MM.1S (cell line): ENCODE results near the gene ZCWPW1.

ENCODE experiments used
- DNase-seq: peaks from one replicate; pipeline ENCODE4 v3.0.0-alpha.2; 2015
- H2AFZ ChIP-seq: fragments of 300-600 bp; sonication (generic); 2 replicates; pipeline ENCODE4 v1.6.0; 2016; ENCODE audit warnings: antibody characterized with exemption, low read length
- H3F3A ChIP-seq: fragments of 300-600 bp; sonication (generic); 2 replicates; pipeline ENCODE4 v1.6.1; 2016; ENCODE audit warnings: mild to moderate bottlenecking, antibody characterized with exemption, low read length, moderate library complexity, mixed read lengths; ENCODE audit not compliant: insufficient read depth
- H3K27ac ChIP-seq: fragments of 300-600 bp; sonication (generic); 2 replicates; pipeline ENCODE4 v1.5.1; 2016; ENCODE audit warnings: mild to moderate bottlenecking, low read length
- H3K27me3 ChIP-seq: fragments of 300-600 bp; sonication (generic); replicated peaks from 2 replicates; pipeline ENCODE4 v1.6.0; 2016; ENCODE audit warnings: low read length; ENCODE audit not compliant: insufficient read depth
- H3K36me3 ChIP-seq: fragments of 300-600 bp; sonication (generic); replicated peaks from 2 replicates; pipeline ENCODE4 v1.6.1; 2016; ENCODE audit warnings: mild to moderate bottlenecking, low read length, mixed read lengths; ENCODE audit not compliant: insufficient read depth
- H3K4me1 ChIP-seq: fragments of 300-600 bp; sonication (generic); 2 replicates; pipeline ENCODE4 v1.6.1; 2016; ENCODE audit warnings: low read length, mixed read lengths
- H3K4me2 ChIP-seq: fragments of 300-600 bp; sonication (generic); 2 replicates; pipeline ENCODE4 v1.6.0; 2016; ENCODE audit warnings: low read depth, low read length
- H3K4me3 ChIP-seq: fragments of 300-600 bp; sonication (generic); 2 replicates; pipeline ENCODE4 v1.5.1; 2016; ENCODE audit warnings: low read length, mixed read lengths
- H3K79me2 ChIP-seq: fragments of 300-600 bp; sonication (generic); 2 replicates; pipeline ENCODE4 v1.6.1; 2016; ENCODE audit warnings: mixed run types, low read length, mixed read lengths
- H3K9ac ChIP-seq: fragments of 300-600 bp; sonication (generic); 2 replicates; pipeline ENCODE4 v1.6.1; 2016; ENCODE audit warnings: low read length, mixed read lengths
- H3K9me2 ChIP-seq: fragments of 300-600 bp; sonication (generic); replicated peaks from 2 replicates; pipeline ENCODE4 v1.6.1; 2016; ENCODE audit warnings: mild to moderate bottlenecking, low read length, mixed read lengths; ENCODE audit not compliant: insufficient read depth
- H3K9me3 ChIP-seq: fragments of 300-600 bp; sonication (generic); replicated peaks from 2 replicates; pipeline ENCODE4 v1.6.1; 2016; ENCODE audit warnings: mild to moderate bottlenecking, low read length, mixed read lengths; ENCODE audit not compliant: insufficient read depth
- H4K20me1 ChIP-seq: fragments of 300-600 bp; sonication (generic); 2 replicates; pipeline ENCODE4 v1.6.1; 2016; ENCODE audit warnings: mild to moderate bottlenecking, low read length, moderate library complexity, mixed read lengths; ENCODE audit not compliant: insufficient read depth
- EZH2 ChIP-seq: fragments of 300-600 bp; sonication (generic); optimal IDR thresholded peaks from 2 replicates; pipeline ENCODE3; 2017; ENCODE audit warnings: low read depth, mild to moderate bottlenecking, antibody characterized with exemption, low read length, mixed read lengths
- EZH2phosphoT487 ChIP-seq: fragments of 300-600 bp; sonication (generic); IDR thresholded peaks from 2 replicates; pipeline ENCODE4 v1.6.1; 2018; ENCODE audit warnings: antibody characterized with exemption, low read length
- TF ChIP-seq, protein P1 (sequence below): fragments of 300-600 bp; sonication (generic); IDR thresholded peaks from 2 replicates; pipeline ENCODE4 v1.5.1; 2016; ENCODE audit warnings: antibody characterized with exemption, low read length, mixed read lengths

ZCWPW1 gene

DNA sequence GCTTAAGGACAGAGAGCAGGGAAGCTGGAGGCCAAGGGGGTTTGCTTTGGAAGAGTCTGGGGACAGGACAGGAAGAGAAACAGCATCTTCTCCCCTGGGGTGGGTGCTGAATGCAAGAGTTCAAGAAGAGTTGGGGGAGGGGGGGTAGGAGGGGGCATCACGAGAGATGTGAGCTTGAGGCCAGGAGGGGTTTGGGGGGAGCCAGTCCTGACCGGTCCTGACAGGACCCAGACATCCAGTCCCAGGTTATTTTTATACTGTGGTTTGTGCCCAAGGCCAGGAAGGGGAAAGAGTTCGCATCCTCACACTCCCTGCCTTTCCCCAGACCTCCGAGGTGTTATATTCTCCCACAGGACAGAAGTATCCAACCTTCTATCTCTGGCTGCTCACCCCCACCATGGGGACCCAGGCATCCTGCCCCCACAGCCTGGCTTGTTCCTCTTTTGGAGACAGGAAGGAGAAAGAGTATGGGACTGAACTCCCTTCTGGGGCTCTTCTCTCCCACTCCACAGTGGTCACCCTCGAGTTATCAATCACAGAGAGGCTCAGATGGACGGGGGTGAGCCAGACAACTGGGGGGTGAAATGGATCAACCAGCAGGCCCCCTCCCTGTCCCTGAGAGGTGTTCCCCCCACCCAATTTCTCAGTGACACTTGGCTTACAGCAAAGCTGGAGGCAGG is 47.7 kb upstream of the ZCWPW1 start:
- peaks cover 40% of the 10 kb centered on the region for H3K79me2 ChIP-seq
- H3K9me2 ChIP-seq = no peaks in the 10 kb centered on the region
- peaks cover 3% of the 10 kb centered on the region for H3F3A ChIP-seq
- DNase-seq = no peak
- no peaks in the 10 kb centered on the region for H4K20me1 ChIP-seq
- no peak overlapping the region for H3K27ac ChIP-seq
- H3K9me3 ChIP-seq = no peaks in the 10 kb centered on the region
- no peak overlapping the region for H3K9ac ChIP-seq
- no peak overlapping the region for H2AFZ ChIP-seq
- peaks cover 8% of the 10 kb centered on the region; the same call in 1 of the 2 replicates for H3K4me1 ChIP-seq
- peak overlapping the region; percentile 61; the same call in 1 of the 2 replicates for H3K4me2 ChIP-seq
- TF ChIP-seq EZH2phosphoT487 (no peak), EZH2 (no peak)
- TF ChIP-seq, protein P1, sequence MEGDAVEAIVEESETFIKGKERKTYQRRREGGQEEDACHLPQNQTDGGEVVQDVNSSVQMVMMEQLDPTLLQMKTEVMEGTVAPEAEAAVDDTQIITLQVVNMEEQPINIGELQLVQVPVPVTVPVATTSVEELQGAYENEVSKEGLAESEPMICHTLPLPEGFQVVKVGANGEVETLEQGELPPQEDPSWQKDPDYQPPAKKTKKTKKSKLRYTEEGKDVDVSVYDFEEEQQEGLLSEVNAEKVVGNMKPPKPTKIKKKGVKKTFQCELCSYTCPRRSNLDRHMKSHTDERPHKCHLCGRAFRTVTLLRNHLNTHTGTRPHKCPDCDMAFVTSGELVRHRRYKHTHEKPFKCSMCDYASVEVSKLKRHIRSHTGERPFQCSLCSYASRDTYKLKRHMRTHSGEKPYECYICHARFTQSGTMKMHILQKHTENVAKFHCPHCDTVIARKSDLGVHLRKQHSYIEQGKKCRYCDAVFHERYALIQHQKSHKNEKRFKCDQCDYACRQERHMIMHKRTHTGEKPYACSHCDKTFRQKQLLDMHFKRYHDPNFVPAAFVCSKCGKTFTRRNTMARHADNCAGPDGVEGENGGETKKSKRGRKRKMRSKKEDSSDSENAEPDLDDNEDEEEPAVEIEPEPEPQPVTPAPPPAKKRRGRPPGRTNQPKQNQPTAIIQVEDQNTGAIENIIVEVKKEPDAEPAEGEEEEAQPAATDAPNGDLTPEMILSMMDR = no peak
- no peaks in the 10 kb centered on the region for H3K27me3 ChIP-seq
- no peaks in the 10 kb centered on the region for H3K36me3 ChIP-seq
- no peak overlapping the region for H3K4me3 ChIP-seq

DNA sequence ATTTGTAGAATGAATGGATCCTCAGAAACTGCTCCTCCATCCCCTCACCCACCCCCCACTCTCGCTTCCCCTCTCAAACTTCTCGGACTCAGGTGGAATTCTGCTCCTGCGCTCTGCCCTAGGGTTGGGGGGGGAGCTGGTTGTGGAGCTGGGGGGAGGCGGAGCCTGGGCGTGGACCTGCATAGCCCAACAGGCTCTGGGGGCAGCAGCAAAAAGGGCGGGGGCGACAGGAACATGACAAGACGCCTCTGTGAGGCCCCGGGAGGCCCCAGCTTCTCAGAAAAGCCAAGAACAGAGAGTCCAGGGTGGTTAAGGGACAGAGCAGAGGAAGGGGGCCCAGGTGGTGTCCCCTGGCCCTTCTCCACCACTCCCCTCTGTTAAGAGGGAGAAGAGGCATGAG is 47.0 kb upstream of the ZCWPW1 start:
- DNase-seq = no peak
- Histone ChIP-seq H3K4me3 (no peak overlapping the region), H3K36me3 (no peaks in the 10 kb centered on the region), H3F3A (peaks cover 3% of the 10 kb centered on the region), H3K9me3 (no peaks in the 10 kb centered on the region), H3K27ac (no peak overlapping the region), H3K4me1 (peaks cover 8% of the 10 kb centered on the region; the same call in 1 of the 2 replicates), H3K9ac (no peak overlapping the region), H3K9me2 (no peaks in the 10 kb centered on the region), H3K27me3 (no peaks in the 10 kb centered on the region), H3K4me2 (no peak overlapping the region), H4K20me1 (no peaks in the 10 kb centered on the region), H3K79me2 (peaks cover 40% of the 10 kb centered on the region), H2AFZ (no peak overlapping the region)
- TF ChIP-seq EZH2 (no peak), EZH2phosphoT487 (no peak)
- TF ChIP-seq, protein P1 = no peak

DNA sequence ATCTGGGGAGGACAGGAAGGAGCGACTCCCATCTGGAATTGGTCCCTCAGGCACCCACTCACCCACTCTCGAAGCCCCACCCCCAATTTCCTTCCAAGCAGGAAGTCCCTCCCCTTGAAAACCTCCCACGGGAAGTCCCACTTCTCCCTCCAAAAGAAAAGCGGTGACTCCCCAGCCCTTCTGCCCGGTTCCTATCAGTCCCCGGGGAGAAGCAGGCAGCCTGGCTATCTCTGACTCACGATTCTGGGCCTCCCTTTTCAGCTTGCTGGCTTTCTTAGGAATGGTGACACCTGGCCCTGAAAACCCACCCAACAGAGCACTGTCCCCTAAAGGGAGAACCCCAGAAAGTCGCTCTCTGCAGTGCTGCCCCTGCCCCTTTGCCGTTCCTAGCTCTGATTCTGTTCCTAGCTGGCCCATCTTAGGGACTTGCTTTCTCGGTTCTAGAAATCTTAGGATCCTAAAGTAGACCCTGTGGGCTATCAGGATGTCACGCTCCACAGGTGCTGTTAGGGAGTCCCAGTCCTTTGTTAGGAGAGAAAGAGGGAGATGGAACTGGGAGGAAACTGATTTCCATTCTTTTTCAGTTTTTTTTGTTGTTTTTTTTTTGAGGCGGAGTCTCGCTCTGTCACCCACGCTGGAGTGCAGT is 44.5 kb upstream of the ZCWPW1 start:
- Histone ChIP-seq H3K36me3 (no peaks in the 10 kb centered on the region), H3K79me2 (peaks cover 29% of the 10 kb centered on the region), H3K9me2 (no peaks in the 10 kb centered on the region), H3K4me2 (no peak overlapping the region), H3K4me3 (no peak overlapping the region), H2AFZ (no peak overlapping the region), H3K4me1 (0 out of 2 replicates have a peak, but pooled peaks cover 5% of the 10 kb centered on the region), H3F3A (no peaks in the 10 kb centered on the region; the same call in 1 of the 2 replicates), H3K9ac (no peak overlapping the region), H3K27ac (no peak overlapping the region), H3K9me3 (no peaks in the 10 kb centered on the region), H3K27me3 (no peaks in the 10 kb centered on the region), H4K20me1 (no peaks in the 10 kb centered on the region)
- DNase-seq = no peak
- no peak for TF ChIP-seq EZH2phosphoT487
- no peak for TF ChIP-seq EZH2
- TF ChIP-seq, protein P1 = no peak
